Frontal cortex (tissue), 4 donors: ENCODE data around the gene CTNNA3. TPM values are rescaled to one million over a fixed set of nuclear protein-coding genes. Genes with fewer than 3 reads are reported as not detected.

Experiments used
- DNase-seq, 2 donors: peaks; one replicate each; pipeline ENCODE4 v3.0.0; 2012; ENCODE audit warnings: low spot score in 2 of 2
- FAIRE-seq: peaks from 2 replicates; lab custom pipeline; 2012; peaks lifted over from hg19 to GRCh38; lab: Jason Lieb, UNC
- total RNA-seq: library from RNA; depleted of rRNA; stranded (reverse); fragments of >200 nt; gene quantifications from one replicate; pipeline ENCODE4 v1.2.3, GENCODE V29; 2014
- donor health status: control.
- donor health status: control.
- donor health status: control.

Gene CTNNA3
- total RNA-seq, 1 donor from 2014 or later, result 2.0 TPM

DNA sequence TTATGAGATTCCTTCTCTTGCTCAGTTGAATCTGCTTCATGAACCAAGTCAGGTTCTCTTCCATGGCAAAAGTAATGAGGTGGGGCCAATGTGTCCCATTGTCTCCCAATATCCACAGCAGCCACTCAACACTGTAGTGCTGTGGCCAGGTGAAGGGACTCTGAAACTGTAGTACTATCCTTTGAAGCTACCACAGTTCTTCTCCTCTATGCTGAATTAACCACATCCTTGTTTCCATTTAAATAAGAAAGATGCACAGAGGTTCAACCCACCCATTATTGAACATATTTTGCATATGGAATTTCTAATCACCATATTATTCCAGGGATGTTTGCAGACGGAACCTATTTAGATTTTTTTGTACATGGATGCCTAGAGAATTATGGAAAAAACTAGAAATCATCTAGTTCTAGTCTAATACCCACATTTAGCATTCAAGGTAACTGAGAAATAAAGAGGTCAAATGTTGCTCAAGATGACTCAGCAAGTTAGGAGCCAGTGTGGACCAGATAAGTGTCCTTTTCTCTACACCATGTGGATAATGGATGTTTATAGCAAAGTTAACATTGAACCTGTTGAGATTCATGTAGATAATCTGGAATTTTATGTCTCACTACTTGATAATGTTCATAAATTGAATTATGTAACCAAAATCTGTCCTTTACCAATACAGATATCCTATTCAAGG lies 705.7 kb downstream of the CTNNA3 start:
- no peak for FAIRE-seq
- DNase-seq, result no peak

DNA sequence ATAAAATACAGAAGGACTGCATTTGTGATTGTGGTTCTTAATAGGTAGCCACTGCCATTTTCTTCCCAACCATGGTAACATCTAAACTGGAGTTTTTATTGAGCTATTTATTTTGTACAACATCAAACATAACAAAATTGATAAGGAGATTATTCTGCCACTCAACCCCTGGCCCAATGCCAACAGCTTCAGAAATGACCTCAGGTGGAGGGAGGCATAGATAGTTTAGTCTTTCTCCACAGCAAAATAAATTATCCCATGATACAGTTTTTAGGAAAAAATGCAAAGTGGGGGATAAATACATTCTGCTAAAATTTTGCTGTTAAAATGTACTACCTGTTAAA lies 712.5 kb downstream of the CTNNA3 start:
- no peak for FAIRE-seq

DNA sequence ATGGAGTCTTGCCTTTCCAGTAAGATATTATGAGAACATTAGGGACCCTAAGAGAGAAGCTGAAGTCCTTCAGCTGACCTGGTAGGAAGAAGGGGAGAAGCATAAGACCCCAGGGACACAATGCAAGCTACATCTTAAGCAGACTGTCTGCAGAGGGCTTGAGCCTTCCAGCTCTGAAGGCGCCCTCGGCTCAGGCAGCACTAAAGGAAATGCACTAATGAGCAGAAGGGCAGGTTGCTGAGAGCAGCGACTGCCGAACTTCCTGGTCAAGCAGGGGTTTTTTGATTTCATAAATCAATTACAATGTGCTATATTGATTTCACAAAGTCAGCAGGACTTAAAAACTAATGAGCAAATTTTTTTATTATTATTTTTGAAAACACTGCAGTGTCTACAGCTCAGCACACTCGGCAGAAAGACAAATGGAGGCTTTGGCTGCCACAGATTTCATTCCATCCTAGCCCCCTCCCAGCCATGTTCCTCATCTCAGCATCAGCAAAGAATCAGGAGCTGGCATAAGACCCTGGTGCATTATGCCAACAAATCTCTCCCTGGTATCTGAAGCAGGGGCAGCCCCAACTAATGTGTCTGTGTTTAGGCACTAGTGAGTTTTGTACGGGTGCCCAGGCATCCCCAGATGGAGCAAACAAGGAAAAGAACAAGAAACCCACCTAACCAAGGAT lies 713.1 kb downstream of the CTNNA3 start:
- FAIRE-seq (no peak), DNase-seq (no peak)

More for the DNA sequence above, 712.5 kb downstream of the CTNNA3 start:
- DNase-seq, result no peak

DNA sequence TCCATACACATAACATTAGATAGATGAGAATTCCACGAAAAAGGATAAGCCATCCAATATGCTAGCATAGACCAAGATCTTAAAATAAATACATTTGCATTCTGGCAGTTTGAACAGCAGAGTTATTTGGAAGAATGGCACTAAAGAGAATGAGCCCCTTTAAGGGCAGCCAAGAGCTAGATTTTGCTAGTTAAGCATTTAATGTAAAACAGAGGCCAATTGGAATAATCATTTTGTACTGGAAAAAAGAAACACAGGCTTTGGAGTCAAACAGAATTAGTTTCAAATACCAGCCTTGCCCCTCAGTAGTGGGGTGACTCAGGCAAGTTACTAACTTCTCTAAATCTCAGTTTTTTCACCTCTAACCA lies 714.0 kb downstream of the CTNNA3 start:
- no peak for FAIRE-seq
- DNase-seq, result no peak

DNA sequence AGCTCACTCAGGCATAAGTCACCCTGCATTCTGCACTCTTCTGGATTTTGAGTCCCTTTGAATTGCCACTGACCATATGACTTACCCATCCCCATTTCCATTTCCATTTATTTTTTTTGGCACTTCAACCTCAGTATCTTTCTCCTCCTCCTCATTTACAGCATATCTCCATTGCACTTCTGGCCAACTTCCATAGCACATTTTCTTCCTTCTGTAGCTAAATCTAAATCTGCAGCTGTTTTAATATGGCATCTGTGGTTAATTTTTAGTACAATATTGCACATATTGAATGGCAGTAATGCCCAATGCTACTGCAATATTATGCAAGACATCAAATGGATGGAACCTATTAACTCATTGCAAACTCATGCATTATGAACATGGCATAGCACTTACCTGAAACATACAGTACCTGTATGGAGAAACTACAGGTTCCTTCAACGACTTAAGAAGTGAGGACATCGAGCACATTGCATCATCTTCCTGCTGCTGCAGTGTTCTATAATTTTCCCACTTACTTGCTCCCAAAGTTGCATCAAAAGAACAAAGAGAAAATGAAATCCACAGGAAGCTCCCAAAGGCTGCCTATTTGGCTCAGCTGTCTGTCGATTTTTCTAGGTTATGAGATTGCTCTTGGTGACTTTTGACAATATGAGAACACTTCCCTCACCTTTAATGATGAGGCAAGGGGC lies 714.5 kb downstream of the CTNNA3 start:
- no peak for FAIRE-seq
- no peak for DNase-seq

DNA sequence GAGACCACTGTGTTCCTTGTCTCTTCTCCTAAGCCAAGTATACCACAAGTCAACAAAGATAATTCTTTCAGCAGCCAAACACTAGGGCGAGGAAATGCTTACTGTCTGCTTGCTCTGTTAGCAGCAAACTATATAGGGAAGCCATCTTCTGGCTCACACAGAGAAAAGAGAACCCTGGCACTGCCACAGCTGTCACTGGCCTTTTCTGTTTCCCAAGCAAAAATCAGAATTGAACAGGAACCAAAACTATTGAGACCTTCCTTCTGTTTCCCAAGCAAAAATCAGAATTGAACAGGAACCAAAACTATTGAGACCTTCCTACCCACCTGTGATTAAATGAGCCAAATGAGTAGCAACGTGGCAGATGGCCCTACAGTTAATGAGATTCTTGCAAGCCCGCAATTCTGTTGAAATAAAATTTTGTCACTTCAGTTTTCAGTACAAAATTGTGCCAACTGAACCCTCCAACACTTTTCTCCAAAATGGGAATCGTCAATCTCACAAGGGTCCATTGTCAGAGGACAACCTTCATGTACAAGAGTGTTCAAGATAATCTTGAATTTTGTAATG lies 715.7 kb downstream of the CTNNA3 start:
- DNase-seq (no peak), FAIRE-seq (no peak)

DNA sequence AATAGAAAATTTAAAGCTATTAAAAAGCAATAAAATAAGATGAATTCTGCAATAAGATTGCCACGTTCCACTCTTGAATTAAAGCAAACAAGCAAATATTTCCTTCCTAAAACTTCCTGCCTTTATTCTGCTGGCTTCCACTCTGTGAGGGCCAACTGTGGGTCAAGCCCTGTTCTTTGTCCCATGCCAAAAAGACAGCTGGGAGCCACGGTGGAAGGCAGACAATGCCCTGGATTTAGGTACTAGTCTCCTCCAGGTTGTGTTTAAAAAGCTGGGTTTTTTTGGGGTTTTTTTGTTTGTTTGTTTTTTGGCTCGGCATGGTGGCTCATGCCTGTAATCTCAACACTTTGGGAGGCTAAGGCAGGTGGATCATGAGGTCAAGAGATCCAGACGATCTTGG lies 731.0 kb downstream of the CTNNA3 start:
- no peak for DNase-seq
- FAIRE-seq, result no peak

DNA sequence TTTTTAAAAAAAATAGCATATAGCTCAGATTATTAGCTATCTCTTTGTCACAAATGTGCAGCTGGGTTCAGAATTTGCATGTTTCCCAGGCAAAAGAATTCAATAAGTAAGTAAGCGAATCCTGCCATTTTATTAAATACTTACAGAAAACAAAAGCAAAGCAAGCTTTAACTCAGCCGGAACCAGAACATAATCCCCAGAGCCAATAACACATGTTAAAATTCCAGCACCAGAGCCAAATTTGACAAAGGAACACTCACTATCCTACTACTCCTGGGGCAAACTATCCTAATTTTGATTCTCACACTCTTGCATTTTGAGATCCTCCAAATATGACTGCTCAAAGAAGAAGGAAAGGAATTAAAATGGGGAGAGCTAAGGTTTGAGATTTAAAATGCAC lies 737.5 kb downstream of the CTNNA3 start:
- DNase-seq, result no peak

DNA sequence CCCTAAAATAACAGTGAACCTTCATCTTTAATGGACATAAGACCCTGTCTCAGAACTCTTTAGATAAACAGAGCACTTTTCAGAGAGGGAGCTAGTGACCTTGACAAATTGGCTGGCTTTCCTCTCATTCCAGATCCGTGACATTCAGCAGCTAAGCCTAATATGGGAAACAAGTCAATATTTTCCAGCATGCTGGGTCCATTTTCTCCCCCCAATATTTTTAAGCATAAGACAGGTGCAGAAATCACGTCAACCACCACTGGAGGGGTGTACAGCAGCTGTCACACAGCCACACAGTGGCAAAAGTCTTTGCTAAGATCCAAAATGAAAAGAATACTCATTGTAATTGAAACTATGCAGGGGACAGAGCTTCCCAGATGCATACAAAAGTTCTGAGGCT lies 744.1 kb downstream of the CTNNA3 start:
- DNase-seq (no peak), FAIRE-seq (no peak)

More for the DNA sequence above, 737.5 kb downstream of the CTNNA3 start:
- FAIRE-seq, result no peak

DNA sequence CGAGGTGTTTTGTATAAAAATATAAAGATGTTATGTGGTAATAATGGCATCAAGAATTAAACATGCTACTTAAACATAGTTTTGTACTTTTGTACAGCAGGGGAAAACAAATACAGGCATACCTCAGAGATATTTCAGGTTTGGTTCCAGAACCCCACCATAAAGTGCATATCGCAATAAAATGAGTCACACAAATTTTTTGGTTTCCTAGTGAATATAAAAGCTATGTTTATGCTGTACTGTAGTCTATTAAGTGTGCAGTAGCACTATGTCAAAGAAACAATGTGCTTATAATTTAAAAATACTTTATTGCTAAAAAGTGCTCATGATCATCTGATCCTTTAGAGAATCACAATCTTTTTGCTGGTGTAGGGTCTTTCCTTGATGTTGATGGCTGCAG lies 752.4 kb downstream of the CTNNA3 start:
- DNase-seq (no peak), FAIRE-seq (no peak)

DNA sequence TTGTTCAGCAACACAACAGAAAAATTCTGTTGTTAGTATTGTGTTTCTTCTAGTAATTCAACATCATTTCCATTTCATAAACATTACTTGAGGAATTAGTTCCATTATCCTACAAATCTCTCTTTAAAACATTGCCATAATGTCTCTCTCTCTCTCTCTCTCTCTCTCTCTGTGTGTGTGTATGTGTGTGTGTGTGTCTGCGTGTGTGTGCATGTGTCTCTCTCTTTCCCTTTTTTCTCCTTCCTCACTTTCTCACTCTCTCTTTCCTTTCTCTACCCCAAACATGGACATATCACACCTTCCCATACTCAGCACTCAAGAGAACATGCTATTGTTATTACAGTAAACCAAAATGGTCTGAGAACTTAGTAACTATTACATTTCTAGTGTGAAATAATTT lies 753.6 kb downstream of the CTNNA3 start:
- no peak for DNase-seq
- FAIRE-seq, result no peak

DNA sequence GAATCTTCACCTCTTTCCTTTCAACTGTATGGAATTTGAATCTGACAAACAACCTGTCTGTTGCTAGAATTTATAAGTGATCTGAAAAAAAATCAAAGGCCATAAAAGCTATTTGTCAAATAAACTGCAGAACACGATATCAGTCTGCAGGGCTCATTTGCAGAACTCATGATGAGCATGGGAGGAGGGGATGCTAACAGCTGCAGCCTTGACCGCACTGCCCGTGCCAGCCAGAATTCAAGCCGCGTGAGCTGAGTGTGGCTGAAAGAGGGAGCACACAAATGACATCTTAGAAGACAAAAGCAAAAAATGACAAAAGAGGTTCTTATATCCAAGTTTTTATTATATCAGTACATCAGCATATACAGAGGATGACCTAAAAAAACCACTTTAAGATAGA lies 754.5 kb downstream of the CTNNA3 start:
- no peak for FAIRE-seq
- DNase-seq, result no peak

DNA sequence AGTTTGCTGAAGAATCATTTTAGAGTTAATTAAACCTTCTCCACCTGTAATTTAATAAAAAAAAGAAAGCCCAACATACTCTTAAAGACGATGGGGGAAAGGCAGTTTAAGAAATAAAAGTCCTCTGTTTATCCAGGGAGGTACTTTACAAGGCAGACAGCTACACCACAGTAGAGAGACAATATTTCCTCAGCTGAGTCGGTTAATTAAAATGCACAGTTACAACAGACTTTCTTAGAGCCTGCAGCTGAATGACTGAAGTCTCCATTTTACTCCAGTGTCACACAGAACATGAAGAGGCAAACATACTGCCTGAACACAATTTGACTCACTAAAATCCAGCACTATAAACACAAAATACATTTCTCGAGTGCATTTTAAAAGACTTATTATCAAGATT lies 755.0 kb downstream of the CTNNA3 start:
- DNase-seq, result no peak
- no peak for FAIRE-seq

DNA sequence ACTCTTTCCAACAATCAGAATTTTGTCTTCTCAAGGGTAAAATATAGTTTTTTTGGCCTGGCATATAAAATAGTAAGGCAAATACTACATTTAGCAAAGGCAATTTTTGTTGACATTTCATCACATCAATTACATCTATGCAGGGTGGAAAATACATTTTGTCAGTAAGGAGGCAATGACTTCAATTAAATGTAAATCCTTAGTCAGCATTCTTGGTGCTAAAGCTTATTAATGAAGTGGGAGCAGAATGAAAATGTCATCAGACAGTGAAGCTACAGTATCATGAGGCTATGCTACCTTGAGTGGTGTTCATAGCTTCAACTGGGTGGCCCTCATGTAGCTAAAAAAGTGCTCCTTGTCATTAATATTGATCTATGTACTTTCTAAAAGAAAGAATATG lies 761.3 kb downstream of the CTNNA3 start:
- FAIRE-seq (no peak), DNase-seq (no peak)

DNA sequence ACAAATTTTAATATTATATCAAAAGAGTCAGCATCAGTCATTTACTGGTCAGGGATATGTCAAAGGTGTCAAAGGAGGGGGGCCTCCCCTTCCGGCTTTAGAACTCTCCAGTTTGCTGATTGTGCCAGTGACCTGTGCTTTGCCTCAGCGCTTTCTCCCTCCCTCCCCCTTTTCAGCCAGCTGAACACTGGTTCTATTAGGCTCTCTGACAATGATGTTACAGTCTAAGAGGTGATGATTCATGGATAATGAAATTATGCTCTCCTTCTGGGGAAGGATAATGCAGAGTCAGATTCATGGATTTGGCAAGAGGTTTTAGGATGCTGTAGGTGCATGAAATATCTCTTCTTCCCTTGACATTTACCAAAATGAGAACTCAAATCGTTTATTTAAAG lies 764.0 kb downstream of the CTNNA3 start:
- FAIRE-seq, result no peak
- DNase-seq, result no peak

DNA sequence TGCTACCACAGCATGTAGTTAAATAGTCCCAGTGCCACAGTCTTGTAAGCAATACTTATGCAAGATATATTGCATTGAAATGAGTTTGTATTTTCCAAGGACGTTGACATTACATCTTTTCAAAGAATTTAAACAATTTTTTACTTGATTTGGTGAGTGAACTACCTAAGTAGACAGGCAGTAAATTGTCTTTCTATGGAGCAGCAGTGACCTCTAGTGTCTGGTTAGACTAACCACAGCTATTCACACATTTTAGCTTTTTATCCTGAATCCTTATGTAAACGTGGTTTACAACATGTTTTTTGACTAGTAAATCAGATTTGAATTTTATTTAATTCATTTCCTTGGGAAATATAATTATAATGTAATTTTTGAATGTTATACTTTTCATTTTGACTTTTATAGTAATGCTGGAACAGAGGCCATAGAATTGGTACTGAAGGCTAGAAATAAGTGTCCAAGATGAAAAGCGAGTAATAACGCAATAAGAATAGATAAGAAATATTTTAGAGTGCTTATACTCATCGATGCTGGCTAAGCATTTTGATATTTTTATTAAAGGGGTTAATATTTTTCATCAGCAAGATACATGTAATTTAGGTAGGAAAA lies 764.6 kb downstream of the CTNNA3 start:
- FAIRE-seq (peak; percentile 91), DNase-seq (peak in 1 of 2 donors; percentile 9)

DNA sequence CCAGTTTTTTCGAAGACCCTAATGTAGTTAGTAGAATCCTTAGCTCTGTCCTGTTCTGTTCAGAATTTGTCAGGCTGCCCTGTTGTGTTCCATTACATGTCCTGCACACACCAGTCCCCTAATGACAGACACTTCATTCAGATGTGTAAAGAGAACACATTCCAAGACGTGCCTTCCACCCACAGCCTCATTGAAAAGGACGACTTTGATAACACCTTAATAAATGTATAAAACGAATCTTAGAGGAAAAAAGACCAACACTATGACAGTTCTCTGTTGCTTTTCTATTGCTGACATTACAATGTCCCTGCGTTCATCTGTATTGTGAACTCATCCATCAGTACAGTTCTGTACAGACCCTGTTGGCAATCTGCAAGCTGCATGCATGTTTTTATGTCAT lies 766.6 kb downstream of the CTNNA3 start:
- FAIRE-seq (no peak), DNase-seq (no peak)

DNA sequence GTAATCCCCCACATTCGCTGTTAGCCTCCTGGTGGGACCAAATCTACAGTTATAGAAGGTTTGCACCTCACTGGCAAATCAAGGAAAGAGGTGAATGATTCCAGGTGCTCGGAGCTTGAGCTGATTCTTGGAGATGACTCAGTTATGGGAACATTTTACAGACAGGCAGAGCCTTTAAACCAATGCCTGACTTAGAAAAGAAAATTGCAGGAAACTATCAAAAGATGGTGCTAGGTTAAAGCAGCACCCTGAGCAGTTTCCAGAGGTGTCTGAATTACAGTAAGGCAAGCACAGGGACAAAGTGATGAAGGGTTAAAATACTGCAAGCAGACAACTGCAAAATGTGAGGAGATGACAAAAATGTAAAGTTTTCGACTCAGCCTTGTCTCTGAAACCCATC lies 767.2 kb downstream of the CTNNA3 start:
- no peak for FAIRE-seq

DNA sequence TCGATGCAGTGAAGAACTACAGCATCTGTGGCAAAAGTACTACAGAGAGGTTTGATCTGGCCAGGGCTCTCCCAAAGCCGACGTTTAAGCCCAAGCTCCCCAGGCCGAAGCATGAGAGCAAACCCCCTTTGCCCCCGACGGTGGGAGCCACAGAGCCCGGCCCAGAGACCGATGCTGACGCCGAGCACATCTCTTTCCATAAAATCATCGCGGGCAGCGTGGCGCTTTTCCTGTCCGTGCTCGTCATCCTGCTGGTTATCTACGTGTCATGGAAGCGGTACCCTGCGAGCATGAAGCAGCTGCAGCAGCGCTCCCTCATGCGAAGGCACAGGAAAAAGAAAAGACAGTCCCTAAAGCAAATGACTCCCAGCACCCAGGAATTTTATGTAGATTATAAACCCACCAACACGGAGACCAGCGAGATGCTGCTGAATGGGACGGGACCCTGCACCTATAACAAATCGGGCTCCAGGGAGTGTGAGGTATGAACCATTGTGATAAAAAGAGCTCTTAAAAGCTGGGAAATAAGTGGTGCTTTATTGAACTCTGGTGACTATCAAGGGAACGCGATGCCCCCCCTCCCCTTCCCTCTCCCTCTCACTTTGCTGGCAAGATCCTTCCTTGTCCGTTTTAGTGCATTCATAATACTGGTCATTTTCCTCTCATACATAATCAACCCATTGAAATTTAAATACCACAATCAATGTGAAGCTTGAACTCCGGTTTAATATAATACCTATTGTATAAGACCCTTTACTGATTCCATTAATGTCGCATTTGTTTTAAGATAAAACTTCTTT lies 767.8 kb downstream of the CTNNA3 start:
- no peak for FAIRE-seq
- DNase-seq, result no peak

More for the DNA sequence above, 767.2 kb downstream of the CTNNA3 start:
- no peak for DNase-seq
